ENCODE measurements around the gene MORC2.

GRCh38 chr22:30998329-30998728 is 29.8 kb upstream of the MORC2 start:
- TF ChIP-seq, protein P1, sequence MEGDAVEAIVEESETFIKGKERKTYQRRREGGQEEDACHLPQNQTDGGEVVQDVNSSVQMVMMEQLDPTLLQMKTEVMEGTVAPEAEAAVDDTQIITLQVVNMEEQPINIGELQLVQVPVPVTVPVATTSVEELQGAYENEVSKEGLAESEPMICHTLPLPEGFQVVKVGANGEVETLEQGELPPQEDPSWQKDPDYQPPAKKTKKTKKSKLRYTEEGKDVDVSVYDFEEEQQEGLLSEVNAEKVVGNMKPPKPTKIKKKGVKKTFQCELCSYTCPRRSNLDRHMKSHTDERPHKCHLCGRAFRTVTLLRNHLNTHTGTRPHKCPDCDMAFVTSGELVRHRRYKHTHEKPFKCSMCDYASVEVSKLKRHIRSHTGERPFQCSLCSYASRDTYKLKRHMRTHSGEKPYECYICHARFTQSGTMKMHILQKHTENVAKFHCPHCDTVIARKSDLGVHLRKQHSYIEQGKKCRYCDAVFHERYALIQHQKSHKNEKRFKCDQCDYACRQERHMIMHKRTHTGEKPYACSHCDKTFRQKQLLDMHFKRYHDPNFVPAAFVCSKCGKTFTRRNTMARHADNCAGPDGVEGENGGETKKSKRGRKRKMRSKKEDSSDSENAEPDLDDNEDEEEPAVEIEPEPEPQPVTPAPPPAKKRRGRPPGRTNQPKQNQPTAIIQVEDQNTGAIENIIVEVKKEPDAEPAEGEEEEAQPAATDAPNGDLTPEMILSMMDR (IDR thresholded peaks at IDR 0.05; ENCODE audit: low read length), result no peak
- TF ChIP-seq EZH2 (IDR thresholded peaks at IDR 0.05; ENCODE audit: borderline replicate concordance, low read length), result no peak

Data from OCI-LY1 (cell line).